H1 (cell line): ENCODE data around the gene AGTR1. TPM values are rescaled to one million over a fixed set of nuclear protein-coding genes. Genes with fewer than 3 reads are reported as not detected.

Experiments
- CHD7 ChIP-seq: fragments of 300-600 bp; sonication (generic); IDR thresholded peaks from 2 replicates; pipeline ENCODE4 v1.7.1; 2012; ENCODE audit warnings: low read length, moderate library complexity, mild to moderate bottlenecking, inconsistent platforms; ENCODE audit not compliant: insufficient replicate concordance
- E2F6 ChIP-seq: IDR thresholded peaks from 2 replicates; pipeline ENCODE4 v1.6.1; 2012; ENCODE audit warnings: inconsistent platforms
- polyA plus RNA-seq, 7 experiments: library from polyadenylated mRNA; depleted of rRNA in 3 of 7; stranded (reverse) in 5 of 7; unstranded in 2 of 7; fragments of >200 nt in 5 of 7; fragments of 200-250 nt in 2 of 7; gene quantifications; 1 replicate in 5 of 7; 2 replicates in 1 of 7; 4 replicates in 1 of 7; pipeline versions ENCODE4 v1.2.1 to v1.2.3, GENCODE V29; 2011 to 2013; ENCODE audit warnings: missing spikeins in 2 of 7, mixed read lengths in 2 of 7
- total RNA-seq: library from RNA; stranded (reverse); fragmentation: NEBNext Ultra II Directional; extraction: Animal tissue kit (Norgen Biotek cat#: 25700); gene quantifications from 2 replicates; pipeline ENCODE4 v1.2.1, GENCODE V29; 2021

The AGTR1 gene
- total and polyA plus RNA-seq, 2 of the 8 experiments (the other 6 are each of a cell fraction or from before 2014, with no cell fraction given): 0.03 TPM; not detected in 1

GRCh38 chr3:148698190-148698810 lies 597 bp downstream of the AGTR1 start (continued):
- TF ChIP-seq E2F6: peak; percentile 95
- TF ChIP-seq CHD7: no peak
- TF ChIP-seq, all 59 proteins: peak for 2
